H1 (cell line): Measurements from ENCODE around the gene LAPTM4A. TPM values are rescaled to one million over a fixed set of nuclear protein-coding genes. Genes with fewer than 3 reads are reported as not detected.

Experiments used
- CTCF ChIA-PET: fragments of 300-600 bp; sonication (Branson Sonifier 250); formaldehyde crosslinking; loops from one replicate; lab custom pipeline; 2021; ENCODE audit not compliant: partially characterized antibody; lab: Charles Lee
- POLR2A ChIA-PET: fragments of 300-600 bp; sonication (Branson Sonifier 250); formaldehyde crosslinking; loops from one replicate; lab custom pipeline; 2021; ENCODE audit warnings: inconsistent platforms; ENCODE audit not compliant: partially characterized antibody; lab: Charles Lee
- DNase-seq, 2 experiments: peaks; one replicate each; pipeline versions ENCODE4 v3.0.0 to v3.0.0-alpha.2; 2010 to 2022; ENCODE audit warnings: low spot score in 2 of 2, low read depth in 1 of 2, mixed read lengths in 1 of 2
- FAIRE-seq: peaks from 2 replicates; lab custom pipeline; 2011; peaks lifted over from hg19 to GRCh38; lab: Jason Lieb, UNC
- H2AFZ ChIP-seq: 2 replicates; pipeline ENCODE4 v1.8.1; 2012; ENCODE audit warnings: low read length, inconsistent platforms
- H2AK5ac ChIP-seq: 2 replicates; pipeline ENCODE4 v1.6.1; 2013; ENCODE audit warnings: low read depth, low read length
- H2BK120ac ChIP-seq: replicated peaks from 2 replicates; pipeline ENCODE3; 2013; ENCODE audit warnings: low read depth, low read length, inconsistent platforms
- H2BK12ac ChIP-seq: 2 replicates; pipeline ENCODE4 v1.6.1; 2013; ENCODE audit warnings: low read depth, low read length
- H2BK15ac ChIP-seq: 2 replicates; pipeline ENCODE4 v1.6.1; 2013; ENCODE audit warnings: low read length
- H2BK20ac ChIP-seq: 2 replicates; pipeline ENCODE4 v1.6.1; 2013; ENCODE audit warnings: low read length
- H2BK5ac ChIP-seq: 2 replicates; pipeline ENCODE4 v1.6.1; 2013; ENCODE audit warnings: low read depth, low read length
- H3K14ac ChIP-seq: 2 replicates; pipeline ENCODE4 v1.6.1; 2013; ENCODE audit warnings: inconsistent platforms; ENCODE audit not compliant: insufficient read length
- H3K18ac ChIP-seq: 2 replicates; pipeline ENCODE4 v1.6.1; 2013; ENCODE audit warnings: low read length; ENCODE audit errors: extremely low read depth
- H3K23ac ChIP-seq: 2 replicates; pipeline ENCODE4 v1.6.1; 2013; ENCODE audit warnings: inconsistent platforms; ENCODE audit not compliant: insufficient read length
- H3K23me2 ChIP-seq: 2 replicates; pipeline ENCODE4 v1.6.1; 2013; ENCODE audit warnings: low read depth, low read length
- H3K27ac ChIP-seq: 2 replicates; pipeline ENCODE4 v1.6.1; 2011; ENCODE audit warnings: low read depth, low read length, inconsistent platforms
- H3K27me3 ChIP-seq, 4 experiments: replicated peaks in 1 of 4; 1 replicate in 1 of 4; 2 replicates in 3 of 4; pipeline versions ENCODE4 v1.6.1 to v1.8.1; 2011 to 2013; ENCODE audit warnings: low read length in 3 of 4, mild to moderate bottlenecking in 3 of 4, inconsistent platforms in 2 of 4, mixed read lengths in 2 of 4, moderate library complexity in 1 of 4; ENCODE audit not compliant: control insufficient read depth in 3 of 4, insufficient read depth in 3 of 4; ENCODE audit errors: extremely low read depth in 1 of 4
- H3K36me3 ChIP-seq, 4 experiments: 2 replicates each; pipeline versions ENCODE4 v1.6.1 to v1.8.1; 2011 to 2013; ENCODE audit warnings: mild to moderate bottlenecking in 4 of 4, low read length in 3 of 4, moderate library complexity in 2 of 4, control low read depth in 1 of 4, inconsistent platforms in 1 of 4; ENCODE audit not compliant: insufficient read depth in 4 of 4, control insufficient read depth in 2 of 4
- H3K4ac ChIP-seq: replicated peaks from 2 replicates; pipeline ENCODE3; 2013; ENCODE audit warnings: low read length, low read depth, mixed read lengths, inconsistent platforms; ENCODE audit not compliant: insufficient read length
- H3K4me1 ChIP-seq, 4 experiments: replicated peaks in 1 of 4; 1 replicate in 1 of 4; 2 replicates in 3 of 4; pipeline versions ENCODE4 v1.6.1 to v1.8.1; 2011 to 2013; ENCODE audit warnings: low read length in 3 of 4, inconsistent platforms in 2 of 4, mixed read lengths in 1 of 4; ENCODE audit not compliant: insufficient read depth in 4 of 4, control insufficient read depth in 3 of 4
- H3K4me2 ChIP-seq, 2 experiments: 2 replicates each; pipeline versions ENCODE4 v1.6.1 to v1.8.1; 2011 to 2013; ENCODE audit warnings: low read depth in 2 of 2, low read length in 2 of 2, control low read depth in 1 of 2, inconsistent platforms in 1 of 2, mild to moderate bottlenecking in 1 of 2; ENCODE audit not compliant: insufficient read depth in 1 of 2
- H3K4me3 ChIP-seq, 4 experiments: fragments of 200-600, 300-600 bp in 1 of 4; sonication (generic), shearing (Covaris generic), sonication (Bioruptor Twin) in 1 of 4; 2 replicates each; pipeline versions ENCODE4 v1.5.1 to v1.8.1; 2011 to 2016; ENCODE audit warnings: low read length in 4 of 4, low read depth in 3 of 4, control low read depth in 2 of 4, inconsistent platforms in 2 of 4, mild to moderate bottlenecking in 2 of 4, mixed read lengths in 1 of 4, moderate library complexity in 1 of 4; ENCODE audit not compliant: insufficient read depth in 2 of 4; ENCODE audit errors: extremely low read depth in 1 of 4
- H3K56ac ChIP-seq: replicated peaks from 2 replicates; pipeline ENCODE3; 2013; ENCODE audit warnings: low read depth, mild to moderate bottlenecking, mixed read lengths, low read length, inconsistent platforms; ENCODE audit not compliant: insufficient read length
- H3K79me1 ChIP-seq: 2 replicates; pipeline ENCODE4 v1.6.1; 2013; ENCODE audit warnings: low read depth, low read length, control low read depth
- H3K79me2 ChIP-seq, 2 experiments: 2 replicates each; pipeline versions ENCODE4 v1.6.1 to v1.8.1; 2012 to 2013; ENCODE audit warnings: low read length in 2 of 2, mild to moderate bottlenecking in 2 of 2, inconsistent platforms in 1 of 2; ENCODE audit not compliant: insufficient read depth in 2 of 2, control insufficient read depth in 1 of 2
- H3K9ac ChIP-seq, 4 experiments: replicated peaks in 1 of 4; 1 replicate in 1 of 4; 2 replicates in 3 of 4; pipeline versions ENCODE4 v1.6.1 to v1.8.1; 2011 to 2013; ENCODE audit warnings: low read depth in 3 of 4, low read length in 3 of 4, control low read depth in 2 of 4, mild to moderate bottlenecking in 2 of 4, moderate library complexity in 2 of 4, inconsistent platforms in 1 of 4; ENCODE audit errors: extremely low read depth in 1 of 4
- H3K9me3 ChIP-seq, 2 experiments: 2 replicates each; pipeline versions ENCODE4 v1.6.1 to v1.8.1; 2012 to 2013; ENCODE audit warnings: mild to moderate bottlenecking in 2 of 2, moderate library complexity in 2 of 2, control low read depth in 1 of 2, inconsistent platforms in 1 of 2, low read depth in 1 of 2, low read length in 1 of 2, mixed read lengths in 1 of 2; ENCODE audit not compliant: insufficient read depth in 2 of 2
- H4K20me1 ChIP-seq, 2 experiments: replicated peaks in 1 of 2; 2 replicates each; pipeline versions ENCODE3 to v1.8.1; 2011 to 2013; ENCODE audit warnings: inconsistent platforms in 2 of 2, low read length in 2 of 2, mild to moderate bottlenecking in 1 of 2; ENCODE audit not compliant: insufficient read depth in 2 of 2, control insufficient read depth in 1 of 2
- H4K5ac ChIP-seq: 2 replicates; pipeline ENCODE4 v1.6.1; 2013; ENCODE audit warnings: low read length, low read depth, mixed read lengths, inconsistent platforms; ENCODE audit not compliant: insufficient read length
- H4K8ac ChIP-seq: 2 replicates; pipeline ENCODE4 v1.8.0; 2013; ENCODE audit warnings: mild to moderate bottlenecking, moderate library complexity, low read length, inconsistent platforms; ENCODE audit not compliant: insufficient read depth; ENCODE audit errors: extremely low read depth
- H4K91ac ChIP-seq: replicated peaks from 2 replicates; pipeline ENCODE3; 2013; ENCODE audit warnings: low read length, mixed read lengths, inconsistent platforms; ENCODE audit not compliant: insufficient read length
- BRCA1 ChIP-seq: IDR thresholded peaks from 2 replicates; pipeline ENCODE4 v1.6.1; 2012; ENCODE audit warnings: low read depth, low read length, improper control_type of control experiment
- CBX5 ChIP-seq: fragments of 300-800, 300-1000 bp; sonication (generic); IDR thresholded peaks from 2 replicates; pipeline ENCODE4 v1.7.1; 2016; ENCODE audit warnings: antibody characterized with exemption, low read length, low read depth
- CHD1 ChIP-seq: IDR thresholded peaks from 2 replicates; pipeline ENCODE4 v1.6.1; 2012; ENCODE audit warnings: low read depth, low read length, improper control_type of control experiment
- CREB1 ChIP-seq: IDR thresholded peaks from 2 replicates; pipeline ENCODE4 v1.6.1; 2012; ENCODE audit warnings: inconsistent platforms
- GTF2F1 ChIP-seq: IDR thresholded peaks from 2 replicates; pipeline ENCODE4 v1.6.1; 2012; ENCODE audit warnings: low read depth, low read length, improper control_type of control experiment, borderline replicate concordance
- RFX5 ChIP-seq: IDR thresholded peaks from 2 replicates; pipeline ENCODE4 v1.6.1; 2011; ENCODE audit warnings: low read depth, low read length, improper control_type of control experiment, borderline replicate concordance
- SAP30 ChIP-seq: fragments of 300-600 bp; sonication (generic); IDR thresholded peaks from 2 replicates; pipeline ENCODE4 v1.7.1; 2012; ENCODE audit warnings: low read length, moderate library complexity, mild to moderate bottlenecking, inconsistent platforms; ENCODE audit not compliant: insufficient read depth, insufficient replicate concordance
- SIN3A ChIP-seq, 2 experiments: IDR thresholded peaks in 1 of 2; conservative IDR thresholded peaks in 1 of 2; 2 replicates each; pipeline ENCODE4 v1.6.1; 2011 to 2012; ENCODE audit warnings: low read length in 2 of 2, improper control_type of control experiment in 1 of 2, low read depth in 1 of 2, mild to moderate bottlenecking in 1 of 2
- TAF1 ChIP-seq: IDR thresholded peaks from 2 replicates; pipeline ENCODE4 v1.6.1; 2011; ENCODE audit warnings: mild to moderate bottlenecking, low read depth, low read length
- ZNF274 ChIP-seq: IDR thresholded peaks from 2 replicates; pipeline ENCODE4 v1.7.0; 2012; ENCODE audit warnings: low read length, borderline replicate concordance; ENCODE audit errors: extremely low read depth
- polyA plus RNA-seq, 7 experiments: library from polyadenylated mRNA; depleted of rRNA in 3 of 7; stranded (reverse) in 5 of 7; unstranded in 2 of 7; fragments of >200 nt in 5 of 7; fragments of 200-250 nt in 2 of 7; gene quantifications; 1 replicate in 5 of 7; 2 replicates in 1 of 7; 4 replicates in 1 of 7; pipeline versions ENCODE4 v1.2.1 to v1.2.3, GENCODE V29; 2011 to 2013; ENCODE audit warnings: missing spikeins in 2 of 7, mixed read lengths in 2 of 7
- total RNA-seq: library from RNA; stranded (reverse); fragmentation: NEBNext Ultra II Directional; extraction: Animal tissue kit (Norgen Biotek cat#: 25700); gene quantifications from 2 replicates; pipeline ENCODE4 v1.2.1, GENCODE V29; 2021
- TF ChIP-seq, protein P1 (sequence below): IDR thresholded peaks from 2 replicates; pipeline ENCODE4 v1.6.1; 2011; ENCODE audit warnings: low read length, improper control_type of control experiment
- TF ChIP-seq, protein P2 (sequence below): IDR thresholded peaks from 2 replicates; pipeline ENCODE4 v1.6.1; 2012; ENCODE audit warnings: low read length, inconsistent platforms

Gene LAPTM4A
- total and polyA plus RNA-seq, 2 of the 8 experiments (the other 6 are each of a cell fraction or from before 2014, with no cell fraction given), result 193 to 419 TPM

DNA sequence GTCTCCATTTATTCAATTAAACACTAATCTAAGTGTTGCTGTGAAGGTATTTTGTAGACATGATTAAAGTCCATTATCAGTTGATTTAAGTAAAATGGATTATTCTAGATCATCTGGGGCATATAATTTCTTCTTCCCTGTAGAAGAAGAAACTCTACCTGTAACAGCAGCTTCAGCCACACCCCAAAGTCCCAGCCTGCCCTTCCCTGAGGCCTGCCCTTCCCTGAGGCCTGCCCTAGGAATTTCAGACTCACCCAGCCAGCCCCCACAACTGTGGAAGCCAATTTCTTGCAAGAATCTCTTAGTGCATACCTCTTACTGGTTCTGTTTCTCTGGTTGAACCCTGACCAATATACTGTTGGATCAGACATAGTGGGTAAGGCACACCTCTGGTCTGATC lies 13.4 kb upstream of the LAPTM4A start:
- Histone ChIP-seq H3K9me3 (no peaks in the 10 kb centered on the region), H3K79me2 (no peaks in the 10 kb centered on the region), H2BK120ac (no peak overlapping the region), H2AFZ (no peak overlapping the region), H2BK12ac (no peak overlapping the region), H3K18ac (no peak overlapping the region), H2BK15ac (no peak overlapping the region), H4K8ac (no peak overlapping the region), H3K4ac (no peak overlapping the region), H3K4me3 (no peak overlapping the region), H4K20me1 (no peaks in the 10 kb centered on the region), H3K27ac (no peak overlapping the region), H2BK20ac (no peak overlapping the region), H3K27me3 (no peaks in the 10 kb centered on the region), H2AK5ac (no peak overlapping the region), H4K91ac (no peak overlapping the region), H3K79me1 (no peaks in the 10 kb centered on the region), H3K23ac (no peak overlapping the region), H4K5ac (no peak overlapping the region), H3K4me2 (no peak overlapping the region), H2BK5ac (no peak overlapping the region), H3K36me3 (no peaks in the 10 kb centered on the region), H3K23me2 (no peaks in the 10 kb centered on the region), H3K9ac (no peak overlapping the region), H3K4me1 (no peaks in the 10 kb centered on the region), H3K14ac (no peak overlapping the region), H3K56ac (no peak overlapping the region)
- DNase-seq (no peak), FAIRE-seq (no peak)
- TF ChIP-seq, protein P1, sequence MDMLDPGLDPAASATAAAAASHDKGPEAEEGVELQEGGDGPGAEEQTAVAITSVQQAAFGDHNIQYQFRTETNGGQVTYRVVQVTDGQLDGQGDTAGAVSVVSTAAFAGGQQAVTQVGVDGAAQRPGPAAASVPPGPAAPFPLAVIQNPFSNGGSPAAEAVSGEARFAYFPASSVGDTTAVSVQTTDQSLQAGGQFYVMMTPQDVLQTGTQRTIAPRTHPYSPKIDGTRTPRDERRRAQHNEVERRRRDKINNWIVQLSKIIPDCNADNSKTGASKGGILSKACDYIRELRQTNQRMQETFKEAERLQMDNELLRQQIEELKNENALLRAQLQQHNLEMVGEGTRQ, result no peak
- TF ChIP-seq, protein P2, sequence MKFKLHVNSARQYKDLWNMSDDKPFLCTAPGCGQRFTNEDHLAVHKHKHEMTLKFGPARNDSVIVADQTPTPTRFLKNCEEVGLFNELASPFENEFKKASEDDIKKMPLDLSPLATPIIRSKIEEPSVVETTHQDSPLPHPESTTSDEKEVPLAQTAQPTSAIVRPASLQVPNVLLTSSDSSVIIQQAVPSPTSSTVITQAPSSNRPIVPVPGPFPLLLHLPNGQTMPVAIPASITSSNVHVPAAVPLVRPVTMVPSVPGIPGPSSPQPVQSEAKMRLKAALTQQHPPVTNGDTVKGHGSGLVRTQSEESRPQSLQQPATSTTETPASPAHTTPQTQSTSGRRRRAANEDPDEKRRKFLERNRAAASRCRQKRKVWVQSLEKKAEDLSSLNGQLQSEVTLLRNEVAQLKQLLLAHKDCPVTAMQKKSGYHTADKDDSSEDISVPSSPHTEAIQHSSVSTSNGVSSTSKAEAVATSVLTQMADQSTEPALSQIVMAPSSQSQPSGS, result no peak
- TF ChIP-seq CHD1, result no peak
- no peak for TF ChIP-seq GTF2F1
- TF ChIP-seq ZNF274, result no peak
- no peak for TF ChIP-seq TAF1
- TF ChIP-seq CREB1, result no peak
- TF ChIP-seq BRCA1, result no peak
- no peak for TF ChIP-seq SIN3A (conservative IDR thresholded peaks at IDR 0.05 in 1 of 2, IDR thresholded peaks at IDR 0.05 in 1 of 2; ENCODE audit: low read depth in 1 of 2, low read length in 2 of 2)
- TF ChIP-seq SAP30, result no peak
- no peak for TF ChIP-seq CBX5
- no peak for TF ChIP-seq RFX5
- POLR2A ChIA-PET, result interaction anchor here (1.6 kb wide), 1 partner anchor 12 kb away, joined by 4 read pairs; no protein-coding TSS in a partner anchor
- CTCF ChIA-PET, result no interaction called here
